ENCODE results near the gene ZBTB17. TPM values are rescaled to one million over a fixed set of nuclear protein-coding genes. Genes with fewer than 3 reads are reported as not detected.

The ZBTB17 gene
- total RNA-seq, 1 experiment from 2014 or later: 17.4 TPM

GRCh38 chr1:15962176-15962575 lies 13.7 kb downstream of the ZBTB17 start:
- no peak overlapping the region for H3K4me3 ChIP-seq
- no peaks in the 10 kb centered on the region for H3K9me2 ChIP-seq (ENCODE audit: insufficient read depth)
- intact Hi-C loops (cut with micrococcal nuclease; ENCODE audit: unreplicated experiment): no loop called here
- H3F3A ChIP-seq (ENCODE audit: insufficient read depth, low read depth): no peaks in the 10 kb centered on the region
- no peaks in the 10 kb centered on the region for H3K27me3 ChIP-seq (ENCODE audit: insufficient read depth, low read depth)
- DNase-seq: no peak
- H3K36me3 ChIP-seq (ENCODE audit: low read depth): no peaks in the 10 kb centered on the region
- POLR2A ChIA-PET (ENCODE audit: unreplicated experiment): no interaction called here
- H2AFZ ChIP-seq: no peak overlapping the region
- no peak overlapping the region for H3K27ac ChIP-seq
- BruUV-seq (replicated peaks): no TSS peak
- CTCF ChIA-PET: no interaction called here
- no peak overlapping the region for H3K4me2 ChIP-seq
- H3K9me3 ChIP-seq (ENCODE audit: insufficient read depth, low read depth): no peaks in the 10 kb centered on the region
- H4K20me1 ChIP-seq (ENCODE audit: insufficient read depth): no peaks in the 10 kb centered on the region
- no peaks in the 10 kb centered on the region for H3K4me1 ChIP-seq (replicated peaks; ENCODE audit: insufficient read depth)
- no peaks in the 10 kb centered on the region for H3K79me2 ChIP-seq (ENCODE audit: low read depth)
- TF ChIP-seq EZH2 (IDR thresholded peaks at IDR 0.05; ENCODE audit: low read depth): no peak
- no peak for TF ChIP-seq CTCF (conservative IDR thresholded peaks at IDR 0.05)

GRCh38 chr1:15961492-15961891 lies 14.4 kb downstream of the ZBTB17 start:
- no peak overlapping the region for H3K27ac ChIP-seq
- H3F3A ChIP-seq (ENCODE audit: insufficient read depth, low read depth): no peaks in the 10 kb centered on the region
- CTCF ChIA-PET: no interaction called here
- H3K9me2 ChIP-seq (ENCODE audit: insufficient read depth): no peaks in the 10 kb centered on the region
- intact Hi-C loops (cut with micrococcal nuclease; ENCODE audit: unreplicated experiment): no loop called here
- BruUV-seq (replicated peaks): no TSS peak
- DNase-seq: no peak
- H3K4me2 ChIP-seq: no peak overlapping the region
- H3K9me3 ChIP-seq (ENCODE audit: insufficient read depth, low read depth): no peaks in the 10 kb centered on the region
- no peaks in the 10 kb centered on the region for H4K20me1 ChIP-seq (ENCODE audit: insufficient read depth)
- H3K36me3 ChIP-seq (ENCODE audit: low read depth): no peaks in the 10 kb centered on the region
- H2AFZ ChIP-seq: no peak overlapping the region
- POLR2A ChIA-PET (ENCODE audit: unreplicated experiment): no interaction called here
- no peaks in the 10 kb centered on the region for H3K79me2 ChIP-seq (ENCODE audit: low read depth)
- no peaks in the 10 kb centered on the region for H3K27me3 ChIP-seq (ENCODE audit: insufficient read depth, low read depth)
- H3K4me3 ChIP-seq: no peak overlapping the region
- no peaks in the 10 kb centered on the region for H3K4me1 ChIP-seq (replicated peaks; ENCODE audit: insufficient read depth)
- TF ChIP-seq EZH2 (IDR thresholded peaks at IDR 0.05; ENCODE audit: low read depth) (no peak), CTCF (conservative IDR thresholded peaks at IDR 0.05) (no peak)

- ChIA-PET CTCF (interaction anchor here (0.6 kb wide), 1 partner anchor 242 kb away, joined by 3 read pairs; no protein-coding TSS in a partner anchor), POLR2A (ENCODE audit: unreplicated experiment) (no interaction called here)
- BruUV-seq (replicated peaks): no TSS peak
Measured at GRCh38 chr1:15960808-15961207, 15.1 kb downstream of the ZBTB17 start.

More at GRCh38 chr1:15960808-15961207, 15.1 kb downstream of the ZBTB17 start:
- Histone ChIP-seq H3K27ac (no peak overlapping the region), H3K4me3 (no peak overlapping the region), H3K79me2 (ENCODE audit: low read depth) (no peaks in the 10 kb centered on the region), H3K4me1 (replicated peaks; ENCODE audit: insufficient read depth) (no peaks in the 10 kb centered on the region), H3K4me2 (no peak overlapping the region), H3K9me3 (ENCODE audit: insufficient read depth, low read depth) (no peaks in the 10 kb centered on the region), H3K9me2 (ENCODE audit: insufficient read depth) (no peaks in the 10 kb centered on the region), H3K27me3 (ENCODE audit: insufficient read depth, low read depth) (no peaks in the 10 kb centered on the region), H2AFZ (no peak overlapping the region), H3F3A (ENCODE audit: insufficient read depth, low read depth) (0 out of 2 replicates have a peak, but pooled peaks cover 2% of the 10 kb centered on the region), H4K20me1 (ENCODE audit: insufficient read depth) (no peaks in the 10 kb centered on the region), H3K36me3 (ENCODE audit: low read depth) (no peaks in the 10 kb centered on the region)
- TF ChIP-seq CTCF (conservative IDR thresholded peaks at IDR 0.05): no peak
- intact Hi-C loops (cut with micrococcal nuclease; ENCODE audit: unreplicated experiment): no loop called here
- DNase-seq: no peak
